KOPT-K1 (cell line): ENCODE measurements around the gene CNOT10.
"Not testable (repeated sequence)": the region's sequence is repeated elsewhere in the genome, so short reads cannot be mapped to it uniquely, and the experiment has no call there.

Experiments
- H3K27ac ChIP-seq: fragments of 200-600 bp; sonication (generic); 2 replicates; pipeline ENCODE4 v1.5.1; 2016; ENCODE audit warnings: antibody characterized with exemption, mild to moderate bottlenecking, low read depth, low read length; ENCODE audit not compliant: poor library complexity, severe bottlenecking
- H3K36me3 ChIP-seq: fragments of 200-600 bp; sonication (generic); 2 replicates; pipeline ENCODE4 v1.5.1; 2017; ENCODE audit warnings: antibody characterized with exemption, mild to moderate bottlenecking, low read length, moderate library complexity; ENCODE audit not compliant: insufficient read depth
- H3K9me3 ChIP-seq: fragments of 200-600 bp; sonication (generic); 2 replicates; pipeline ENCODE4 v1.5.1; 2017; ENCODE audit warnings: antibody characterized with exemption, low read length, mild to moderate bottlenecking; ENCODE audit not compliant: insufficient read depth, poor library complexity, severe bottlenecking

CNOT10 gene

GRCh38 chr3:32708672-32709283 is 23.8 kb downstream of the CNOT10 start:
- Histone ChIP-seq H3K27ac (no peak overlapping the region), H3K36me3 (peaks cover 72% of the 10 kb centered on the region), H3K9me3 (no peaks in the 10 kb centered on the region)

- Histone ChIP-seq H3K36me3 (peaks cover 78% of the 10 kb centered on the region), H3K9me3 (no peaks in the 10 kb centered on the region), H3K27ac (no peak overlapping the region)
Measured at GRCh38 chr3:32709346-32709745, 24.4 kb downstream of the CNOT10 start.

GRCh38 chr3:32712506-32713055 is 27.6 kb downstream of the CNOT10 start:
- H3K36me3 ChIP-seq, result peaks cover 97% of the 10 kb centered on the region
- H3K9me3 ChIP-seq, result no peaks in the 10 kb centered on the region
- H3K27ac ChIP-seq, result no peak overlapping the region

- Histone ChIP-seq H3K36me3 (peaks cover 100% of the 10 kb centered on the region), H3K9me3 (no peaks in the 10 kb centered on the region), H3K27ac (no peak overlapping the region)
Measured at GRCh38 chr3:32713181-32713580, 28.2 kb downstream of the CNOT10 start.

- no peak overlapping the region for H3K27ac ChIP-seq
- H3K36me3 ChIP-seq, result peaks cover 95% of the 10 kb centered on the region
Measured at GRCh38 chr3:32719335-32719734, 34.3 kb downstream of the CNOT10 start.

GRCh38 chr3:32719931-32720330 is 34.9 kb downstream of the CNOT10 start:
- Histone ChIP-seq H3K36me3 (peaks cover 94% of the 10 kb centered on the region), H3K9me3 (no peaks in the 10 kb centered on the region), H3K27ac (no peak overlapping the region)

More at GRCh38 chr3:32719335-32719734, 34.3 kb downstream of the CNOT10 start:
- H3K9me3 ChIP-seq, result no peaks in the 10 kb centered on the region

- peaks cover 92% of the 10 kb centered on the region for H3K36me3 ChIP-seq
- H3K27ac ChIP-seq, result no peak overlapping the region
Measured at GRCh38 chr3:32725721-32726120, 40.7 kb downstream of the CNOT10 start.

GRCh38 chr3:32733631-32734229 is 48.7 kb downstream of the CNOT10 start:
- H3K9me3 ChIP-seq, result no peaks in the 10 kb centered on the region
- H3K36me3 ChIP-seq, result peaks cover 95% of the 10 kb centered on the region
- no peak overlapping the region for H3K27ac ChIP-seq

More at GRCh38 chr3:32725721-32726120, 40.7 kb downstream of the CNOT10 start:
- H3K9me3 ChIP-seq, result no peaks in the 10 kb centered on the region

- H3K9me3 ChIP-seq, result no peaks in the 10 kb centered on the region
- H3K36me3 ChIP-seq, result peaks cover 97% of the 10 kb centered on the region
- H3K27ac ChIP-seq, result no peak overlapping the region
Measured at GRCh38 chr3:32734756-32735155, 49.8 kb downstream of the CNOT10 start.

GRCh38 chr3:32743470-32743869 is 58.5 kb downstream of the CNOT10 start:
- not testable (repeated sequence) for H3K9me3 ChIP-seq, H3K27ac ChIP-seq
- H3K36me3 ChIP-seq, result peaks cover 68% of the 10 kb centered on the region

GRCh38 chr3:32743934-32744333 is 58.9 kb downstream of the CNOT10 start:
- Histone ChIP-seq H3K36me3 (peaks cover 64% of the 10 kb centered on the region), H3K27ac (no peak overlapping the region), H3K9me3 (no peaks in the 10 kb centered on the region)

GRCh38 chr3:32751377-32751776 is 66.4 kb downstream of the CNOT10 start:
- Histone ChIP-seq H3K27ac (no peak overlapping the region), H3K9me3 (no peaks in the 10 kb centered on the region), H3K36me3 (peaks cover 36% of the 10 kb centered on the region)

- peaks cover 43% of the 10 kb centered on the region for H3K36me3 ChIP-seq
- H3K9me3 ChIP-seq, result no peaks in the 10 kb centered on the region
- no peak overlapping the region for H3K27ac ChIP-seq
Measured at GRCh38 chr3:32755761-32756160, 70.8 kb downstream of the CNOT10 start.

GRCh38 chr3:32757618-32758374 is 72.8 kb downstream of the CNOT10 start:
- H3K36me3 ChIP-seq, result peaks cover 42% of the 10 kb centered on the region
- H3K27ac ChIP-seq, result no peak overlapping the region
- no peaks in the 10 kb centered on the region for H3K9me3 ChIP-seq

GRCh38 chr3:32758375-32758753 is 73.4 kb downstream of the CNOT10 start:
- Histone ChIP-seq H3K27ac (no peak overlapping the region), H3K36me3 (peaks cover 42% of the 10 kb centered on the region), H3K9me3 (no peaks in the 10 kb centered on the region)
